T-helper 2 cell treated with Interferon-gamma antibody and Interleukin-4, amounts not matched to agents 5 μg/mL and 100 μg/mL, for 36 hours (primary cell): ENCODE measurements around the gene RAPGEF1.
A peak's percentile ranks its signal among the peaks of the same experiment; 100 is the strongest.

Experiments
- DNase-seq: peaks from one replicate; pipeline ENCODE4 v3.0.0; 2021; ENCODE audit warnings: low spot score
- H3K27ac Mint-ChIP-seq: one replicate; pipeline ENCODE4 v1.8.0; 2021; ENCODE audit warnings: mild to moderate bottlenecking, mixed read lengths
- H3K27me3 Mint-ChIP-seq: one replicate; pipeline ENCODE4 v1.8.0; 2021; ENCODE audit warnings: low read depth, mixed read lengths
- H3K36me3 Mint-ChIP-seq: one replicate; pipeline ENCODE4 v1.8.0; 2021; ENCODE audit warnings: low read depth, mixed read lengths
- H3K4me1 Mint-ChIP-seq: one replicate; pipeline ENCODE4 v1.8.0; 2021; ENCODE audit warnings: low read depth, mixed read lengths
- H3K4me3 Mint-ChIP-seq: one replicate; pipeline ENCODE4 v1.8.0; 2022; ENCODE audit warnings: mild to moderate bottlenecking, moderate library complexity, mixed read lengths
- H3K9me3 Mint-ChIP-seq: one replicate; pipeline ENCODE4 v1.8.0; 2021; ENCODE audit warnings: mixed read lengths

The RAPGEF1 gene

DNA sequence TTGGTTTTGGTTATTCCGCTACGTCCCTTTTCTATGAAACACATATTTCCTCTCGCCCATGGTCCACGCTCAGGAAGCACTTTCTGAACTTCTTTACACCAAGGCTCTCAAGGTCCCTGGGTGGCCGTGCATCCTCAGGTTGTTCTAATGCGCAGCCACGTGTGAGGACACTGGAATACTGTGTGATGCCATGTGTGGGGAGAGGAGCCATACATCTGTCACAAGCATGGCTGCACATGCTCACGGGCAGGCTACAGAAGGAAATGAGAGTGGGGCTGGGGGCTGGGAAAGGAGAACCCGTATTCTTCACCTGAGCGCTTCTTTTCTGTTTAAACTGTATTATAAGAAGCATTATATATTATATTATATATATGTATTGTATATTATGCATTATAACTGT is 157.8 kb downstream of the RAPGEF1 start:
- no peak for DNase-seq
- peaks cover 35% of the 10 kb centered on the region for H3K4me1 Mint-ChIP-seq
- H3K27me3 Mint-ChIP-seq = no peaks in the 10 kb centered on the region
- H3K36me3 Mint-ChIP-seq = peaks cover 50% of the 10 kb centered on the region
- H3K27ac Mint-ChIP-seq = peak overlapping the region; percentile 10
- no peak overlapping the region for H3K4me3 Mint-ChIP-seq
- no peaks in the 10 kb centered on the region for H3K9me3 Mint-ChIP-seq

DNA sequence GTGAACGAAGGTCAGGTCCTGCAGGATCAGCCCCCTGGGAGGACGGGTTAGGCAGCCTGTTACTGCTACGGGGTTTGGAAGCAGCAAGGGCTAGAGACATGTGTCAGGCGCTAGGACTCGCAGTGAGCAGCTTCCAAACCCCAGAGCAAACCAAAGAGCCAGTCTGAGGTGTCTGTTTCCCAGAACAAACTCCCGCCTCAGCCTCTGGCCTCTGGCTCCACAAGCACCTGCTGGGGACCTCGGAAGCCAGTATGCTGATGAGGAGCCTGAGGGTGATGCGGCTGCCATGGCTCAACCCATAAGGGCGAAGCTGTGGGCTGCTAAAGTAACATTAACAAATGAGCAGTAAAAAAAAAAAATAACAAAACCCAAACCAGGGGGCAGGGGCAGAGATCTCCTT is 159.5 kb downstream of the RAPGEF1 start:
- Mint-ChIP-seq H3K4me1 (peaks cover 26% of the 10 kb centered on the region), H3K4me3 (no peak overlapping the region), H3K27me3 (no peaks in the 10 kb centered on the region), H3K27ac (peak overlapping the region; percentile 50), H3K9me3 (no peaks in the 10 kb centered on the region), H3K36me3 (peaks cover 51% of the 10 kb centered on the region)
- no peak for DNase-seq

DNA sequence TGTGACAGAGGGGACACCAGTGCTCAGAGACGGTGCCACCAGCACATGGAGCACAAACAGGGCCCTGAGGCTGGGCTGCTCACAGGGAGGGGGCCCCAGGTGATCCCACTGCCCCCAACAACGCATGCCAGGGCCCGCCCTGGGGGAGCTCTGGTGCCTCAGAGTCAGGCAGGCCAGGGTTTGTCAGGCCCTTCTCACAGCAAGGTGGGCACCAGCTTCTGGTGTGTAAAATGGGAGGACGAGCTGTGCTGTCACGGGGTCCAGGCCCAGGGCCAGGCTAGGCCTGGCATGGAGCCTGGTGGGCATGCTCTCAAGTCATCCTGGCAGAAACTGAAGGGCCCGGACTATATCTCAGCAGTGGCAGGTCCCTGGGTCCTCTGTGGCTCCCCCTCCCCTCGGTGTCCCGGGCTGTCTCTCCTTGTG is 160.1 kb downstream of the RAPGEF1 start:
- Mint-ChIP-seq H3K27me3 (no peaks in the 10 kb centered on the region), H3K4me1 (peaks cover 22% of the 10 kb centered on the region), H3K27ac (peak overlapping the region; percentile 90), H3K36me3 (peaks cover 47% of the 10 kb centered on the region), H3K4me3 (no peak overlapping the region), H3K9me3 (no peaks in the 10 kb centered on the region)
- no peak for DNase-seq

DNA sequence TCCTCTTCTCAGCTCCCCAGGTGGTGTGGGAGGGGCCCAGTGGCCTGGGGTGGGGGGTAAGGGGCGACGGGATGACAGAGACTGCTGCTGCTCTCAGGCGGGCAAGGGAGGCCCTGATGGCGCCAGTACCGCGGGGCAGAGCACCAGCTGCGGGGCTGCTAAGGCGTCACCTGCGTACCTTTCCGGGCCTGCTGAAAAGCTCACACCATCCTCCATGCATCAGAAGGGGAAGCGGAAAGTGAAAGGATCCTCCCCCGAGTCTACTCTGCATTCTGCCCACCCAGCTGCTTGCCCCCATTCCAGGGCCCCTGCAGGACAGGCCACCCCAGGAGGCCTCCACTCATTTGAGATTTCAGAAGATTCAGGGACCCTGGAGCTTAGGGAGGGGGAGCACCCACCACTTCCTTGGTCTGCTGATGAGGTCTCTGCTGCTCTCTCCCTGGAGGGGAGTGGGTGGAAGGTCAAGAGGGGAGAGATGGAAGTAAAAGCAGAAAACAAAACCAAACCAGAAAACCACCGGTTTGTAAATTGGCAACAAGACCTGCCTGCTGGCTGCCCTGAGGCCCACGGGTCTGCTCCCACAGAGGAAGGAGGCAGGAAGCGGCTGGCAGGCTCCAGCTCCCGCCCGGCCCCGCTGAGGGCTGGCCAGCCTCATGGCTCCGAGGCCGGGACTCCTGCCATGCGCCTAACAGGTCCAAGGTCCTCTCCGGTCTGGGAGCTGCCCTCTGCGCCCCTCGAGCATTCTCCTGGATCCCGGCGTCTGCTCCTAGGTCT is 161.0 kb downstream of the RAPGEF1 start:
- peak; percentile 55 for DNase-seq
- no peaks in the 10 kb centered on the region for H3K9me3 Mint-ChIP-seq
- H3K36me3 Mint-ChIP-seq = peaks cover 42% of the 10 kb centered on the region
- H3K27me3 Mint-ChIP-seq = no peaks in the 10 kb centered on the region
- peak overlapping the region; percentile 62 for H3K4me3 Mint-ChIP-seq
- peaks cover 19% of the 10 kb centered on the region for H3K4me1 Mint-ChIP-seq
- H3K27ac Mint-ChIP-seq = peak overlapping the region; percentile 90

DNA sequence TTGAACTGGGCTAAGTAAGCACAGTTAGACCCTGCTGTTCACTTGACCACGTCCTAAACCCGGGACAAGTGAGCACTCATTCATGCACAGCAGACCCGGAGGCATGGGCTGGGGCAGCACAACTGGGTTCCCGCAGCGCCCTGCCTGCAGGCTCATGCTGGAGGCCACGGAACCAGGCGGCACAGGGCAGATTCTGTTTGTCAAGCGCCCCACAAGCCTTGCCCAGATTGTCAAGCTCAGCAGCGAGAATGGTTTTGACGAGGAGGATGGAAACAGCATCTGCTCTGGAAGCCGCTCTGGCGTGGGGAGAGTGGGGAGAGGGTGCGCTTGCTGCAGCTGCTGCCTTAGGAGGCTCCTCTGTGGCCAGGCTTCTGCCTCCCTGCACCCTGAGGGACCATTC is 161.9 kb downstream of the RAPGEF1 start:
- Mint-ChIP-seq H3K4me3 (no peak overlapping the region), H3K9me3 (no peaks in the 10 kb centered on the region), H3K27ac (peak overlapping the region; percentile 90), H3K4me1 (peaks cover 19% of the 10 kb centered on the region), H3K27me3 (no peaks in the 10 kb centered on the region), H3K36me3 (peaks cover 38% of the 10 kb centered on the region)
- DNase-seq = no peak

DNA sequence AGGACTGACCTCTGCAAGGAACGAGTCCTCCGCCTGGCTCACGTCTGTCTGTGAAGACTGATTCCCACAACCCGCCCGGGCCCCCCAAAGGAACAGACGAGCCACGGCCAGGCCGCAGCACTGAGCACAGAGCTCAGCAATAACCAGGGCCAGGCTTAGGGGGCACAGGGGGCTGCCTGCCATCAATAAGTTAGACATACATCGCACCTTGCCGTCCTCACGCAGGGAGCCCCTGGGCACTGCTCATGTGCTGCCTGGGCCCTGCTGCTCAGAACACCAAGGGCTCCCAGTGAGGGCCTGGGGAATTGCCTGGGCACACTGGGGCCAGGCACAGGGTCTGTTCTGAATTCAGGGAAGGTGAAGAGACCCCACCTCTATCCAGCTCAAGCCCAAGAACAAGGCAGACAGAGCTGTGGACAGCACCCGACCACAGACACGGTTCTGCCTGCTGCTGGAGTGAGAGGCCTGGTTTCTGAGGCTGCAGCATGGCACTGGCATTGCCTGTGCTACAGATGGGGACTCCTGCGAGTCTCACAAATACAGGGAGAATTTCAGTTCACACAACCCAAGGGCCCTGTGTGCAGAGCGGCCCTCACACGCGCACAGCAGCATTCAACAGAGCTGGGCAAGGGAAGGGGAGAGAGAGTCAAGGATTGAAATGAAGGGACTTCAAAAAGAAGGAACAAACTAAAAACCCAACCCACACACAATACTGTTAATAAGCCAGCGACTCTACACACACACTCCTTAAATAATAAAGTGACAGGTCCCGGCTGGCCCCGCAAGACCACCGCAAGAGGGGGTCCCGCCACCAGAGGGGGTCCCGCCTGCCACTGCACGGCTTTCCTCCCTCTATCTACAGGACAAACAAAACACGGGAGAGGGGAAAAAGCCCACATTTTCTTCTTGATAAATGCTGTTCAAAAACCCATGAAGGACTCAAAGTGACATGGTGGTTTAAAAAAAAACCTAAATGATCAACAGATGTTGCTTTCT is 162.6 kb downstream of the RAPGEF1 start:
- Mint-ChIP-seq H3K36me3 (peaks cover 43% of the 10 kb centered on the region), H3K4me1 (peaks cover 19% of the 10 kb centered on the region), H3K9me3 (no peaks in the 10 kb centered on the region), H3K27me3 (no peaks in the 10 kb centered on the region), H3K4me3 (no peak overlapping the region), H3K27ac (peak overlapping the region; percentile 41)
- DNase-seq = no peak

DNA sequence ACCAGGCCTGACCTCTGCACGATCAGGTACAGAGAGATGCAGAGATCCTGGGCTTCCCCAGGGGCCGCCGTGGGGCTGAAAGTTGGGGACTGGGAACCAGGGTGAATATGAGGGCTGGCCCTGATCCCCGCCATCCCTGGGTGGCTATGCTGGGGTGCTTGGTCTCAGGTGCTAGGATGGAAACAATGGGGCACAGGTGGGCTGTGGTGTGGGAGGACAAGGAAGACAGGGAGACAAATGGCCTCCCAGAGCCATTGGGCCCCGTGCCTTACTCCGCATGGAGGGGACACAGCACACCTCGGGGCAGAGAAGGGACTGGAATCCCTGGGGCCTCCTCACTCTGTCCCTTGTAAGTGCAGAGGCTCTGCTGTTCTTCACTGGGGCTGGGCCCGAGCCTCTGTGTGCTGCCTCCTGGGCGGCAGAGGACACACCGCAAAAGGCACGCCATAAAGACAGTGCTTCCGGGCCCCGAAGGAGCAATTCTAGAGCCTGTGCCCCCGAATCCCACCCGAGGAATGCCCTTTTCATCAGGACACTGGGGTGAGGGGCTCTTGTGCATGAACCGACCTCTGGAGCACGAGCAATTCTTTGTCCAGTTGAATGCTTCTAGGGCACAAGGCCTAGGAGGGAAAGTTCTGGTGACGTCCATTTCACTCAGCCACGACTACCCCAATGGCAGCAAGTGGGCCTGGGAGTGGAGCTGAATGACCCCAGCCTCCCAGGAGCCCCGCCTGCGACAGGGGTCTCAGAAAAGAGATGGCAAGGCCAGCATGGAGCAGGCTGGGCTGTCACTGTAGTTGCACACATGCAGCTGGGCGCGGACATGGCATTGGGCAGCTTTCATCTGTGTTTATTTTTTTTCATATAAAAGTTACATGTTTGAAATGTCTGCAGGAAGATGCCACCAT is 163.7 kb downstream of the RAPGEF1 start:
- no peak for DNase-seq
- Mint-ChIP-seq H3K9me3 (no peaks in the 10 kb centered on the region), H3K4me1 (peaks cover 17% of the 10 kb centered on the region), H3K36me3 (peaks cover 40% of the 10 kb centered on the region), H3K4me3 (no peak overlapping the region), H3K27ac (peak overlapping the region; percentile 41), H3K27me3 (no peaks in the 10 kb centered on the region)

DNA sequence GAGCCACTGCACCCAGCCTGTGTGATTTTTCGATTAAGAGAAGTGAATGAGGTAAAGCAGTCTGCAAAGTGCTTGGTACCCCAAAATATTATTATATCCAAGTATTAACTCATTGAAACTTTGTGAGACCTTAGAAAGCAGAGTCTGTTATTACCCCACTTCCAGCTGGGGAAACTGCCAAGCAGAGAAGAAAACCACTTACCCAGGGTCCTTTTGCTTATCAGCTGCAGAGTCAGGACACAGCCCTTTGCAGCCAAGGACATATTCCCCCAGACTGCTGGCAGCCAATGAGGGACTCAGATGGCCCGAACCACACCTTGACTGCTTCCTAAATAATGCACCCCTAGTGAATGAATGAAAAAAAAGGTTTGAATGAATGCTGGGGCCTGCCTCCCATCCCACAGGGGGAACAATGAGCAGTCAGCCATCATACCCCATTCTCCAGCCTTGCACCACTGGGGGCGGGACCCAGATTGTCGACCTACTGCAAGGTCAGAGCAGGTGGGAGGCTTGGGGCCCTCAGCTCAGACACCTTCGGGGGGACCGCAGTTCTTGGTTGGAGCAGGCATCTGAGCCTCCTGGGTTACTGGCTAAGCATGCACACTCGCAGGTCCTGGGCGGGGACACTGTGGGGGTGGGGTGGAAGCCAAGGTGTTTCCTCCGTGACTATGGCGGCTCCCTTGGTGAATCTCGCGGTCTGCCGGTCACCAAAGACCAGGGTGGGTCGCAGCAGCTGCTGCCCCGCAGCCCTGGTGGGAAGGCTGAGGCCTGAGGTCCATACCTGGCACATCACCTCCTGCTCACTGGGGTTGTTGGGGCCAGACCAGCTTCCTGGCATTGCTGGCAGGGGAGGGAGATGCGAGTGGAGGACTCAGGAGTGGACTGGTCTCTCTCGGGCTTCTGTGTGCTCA is 164.9 kb downstream of the RAPGEF1 start:
- H3K36me3 Mint-ChIP-seq = peaks cover 36% of the 10 kb centered on the region
- no peaks in the 10 kb centered on the region for H3K9me3 Mint-ChIP-seq
- H3K27ac Mint-ChIP-seq = no peak overlapping the region
- no peaks in the 10 kb centered on the region for H3K27me3 Mint-ChIP-seq
- H3K4me3 Mint-ChIP-seq = no peak overlapping the region
- peaks cover 17% of the 10 kb centered on the region for H3K4me1 Mint-ChIP-seq
- no peak for DNase-seq

DNA sequence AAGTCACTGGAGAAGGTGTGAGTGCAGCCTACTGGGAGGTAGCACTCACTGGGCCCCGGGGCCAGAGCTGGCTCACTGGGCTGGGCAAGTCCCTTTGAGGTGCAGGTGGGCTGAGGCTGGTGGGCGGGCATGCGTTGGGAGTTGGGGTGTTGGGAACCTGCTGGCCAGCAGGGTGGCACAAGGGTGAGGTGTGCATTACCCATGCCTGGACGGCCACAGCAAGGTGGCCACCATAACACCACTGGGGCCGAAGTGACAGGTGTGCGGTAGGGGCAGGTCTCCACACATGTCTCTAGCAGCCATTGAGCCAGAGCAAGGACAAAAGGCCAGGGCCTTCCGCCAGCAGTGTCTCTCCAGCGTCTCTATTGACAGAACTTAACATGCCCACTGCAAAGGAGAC is 172.0 kb downstream of the RAPGEF1 start:
- no peak for DNase-seq
- Mint-ChIP-seq H3K27me3 (no peaks in the 10 kb centered on the region), H3K36me3 (peaks cover 30% of the 10 kb centered on the region), H3K27ac (no peak overlapping the region), H3K4me3 (no peak overlapping the region), H3K9me3 (no peaks in the 10 kb centered on the region), H3K4me1 (no peaks in the 10 kb centered on the region)

DNA sequence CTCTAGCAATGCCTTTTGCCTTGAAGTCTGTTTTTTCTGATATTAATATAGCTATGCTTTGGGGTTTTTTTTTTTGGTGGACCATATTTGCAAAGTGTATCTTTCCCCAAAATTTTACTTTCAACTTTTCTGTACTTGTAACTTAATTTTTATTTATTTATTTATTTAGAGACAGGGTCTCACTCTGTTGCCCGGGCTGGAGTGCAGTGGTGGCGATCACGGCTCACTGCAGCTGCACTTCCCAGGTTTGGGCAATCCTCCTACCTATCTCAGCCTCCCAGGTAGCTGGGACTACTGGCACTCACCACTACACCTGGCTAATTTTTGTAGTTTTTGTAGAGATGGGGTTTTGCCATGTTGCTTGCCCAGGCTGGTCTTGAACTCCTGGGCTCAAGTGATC is 173.7 kb downstream of the RAPGEF1 start:
- H3K27me3 Mint-ChIP-seq = no peaks in the 10 kb centered on the region
- H3K4me1 Mint-ChIP-seq = no peaks in the 10 kb centered on the region
- no peak overlapping the region for H3K27ac Mint-ChIP-seq

DNA sequence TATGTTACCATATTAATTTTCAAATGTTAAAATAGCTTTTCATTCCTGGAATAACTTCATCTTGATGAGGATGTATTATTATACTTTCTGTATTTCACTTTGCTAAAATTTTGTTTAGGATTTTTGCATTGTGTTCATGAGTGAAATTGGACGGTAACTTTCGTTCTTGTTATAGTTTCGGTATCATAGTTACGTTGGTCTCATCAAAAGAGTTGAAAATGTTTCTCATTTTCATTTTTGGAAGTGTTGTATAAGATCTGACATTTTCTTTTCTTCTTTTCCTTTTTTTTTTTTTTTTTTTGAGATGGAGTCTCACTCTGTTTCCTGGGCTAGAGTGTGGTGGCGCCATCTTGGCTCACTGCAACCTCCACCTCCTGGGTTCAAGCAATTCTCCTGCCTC is 174.5 kb downstream of the RAPGEF1 start:
- DNase-seq = no peak
- no peaks in the 10 kb centered on the region for H3K4me1 Mint-ChIP-seq
- no peaks in the 10 kb centered on the region for H3K27me3 Mint-ChIP-seq
- peaks cover 21% of the 10 kb centered on the region for H3K36me3 Mint-ChIP-seq
- no peaks in the 10 kb centered on the region for H3K9me3 Mint-ChIP-seq
- no peak overlapping the region for H3K4me3 Mint-ChIP-seq
- H3K27ac Mint-ChIP-seq = no peak overlapping the region

More for the DNA sequence above, 173.7 kb downstream of the RAPGEF1 start:
- Mint-ChIP-seq H3K36me3 (peaks cover 21% of the 10 kb centered on the region), H3K4me3 (no peak overlapping the region), H3K9me3 (no peaks in the 10 kb centered on the region)
- no peak for DNase-seq

DNA sequence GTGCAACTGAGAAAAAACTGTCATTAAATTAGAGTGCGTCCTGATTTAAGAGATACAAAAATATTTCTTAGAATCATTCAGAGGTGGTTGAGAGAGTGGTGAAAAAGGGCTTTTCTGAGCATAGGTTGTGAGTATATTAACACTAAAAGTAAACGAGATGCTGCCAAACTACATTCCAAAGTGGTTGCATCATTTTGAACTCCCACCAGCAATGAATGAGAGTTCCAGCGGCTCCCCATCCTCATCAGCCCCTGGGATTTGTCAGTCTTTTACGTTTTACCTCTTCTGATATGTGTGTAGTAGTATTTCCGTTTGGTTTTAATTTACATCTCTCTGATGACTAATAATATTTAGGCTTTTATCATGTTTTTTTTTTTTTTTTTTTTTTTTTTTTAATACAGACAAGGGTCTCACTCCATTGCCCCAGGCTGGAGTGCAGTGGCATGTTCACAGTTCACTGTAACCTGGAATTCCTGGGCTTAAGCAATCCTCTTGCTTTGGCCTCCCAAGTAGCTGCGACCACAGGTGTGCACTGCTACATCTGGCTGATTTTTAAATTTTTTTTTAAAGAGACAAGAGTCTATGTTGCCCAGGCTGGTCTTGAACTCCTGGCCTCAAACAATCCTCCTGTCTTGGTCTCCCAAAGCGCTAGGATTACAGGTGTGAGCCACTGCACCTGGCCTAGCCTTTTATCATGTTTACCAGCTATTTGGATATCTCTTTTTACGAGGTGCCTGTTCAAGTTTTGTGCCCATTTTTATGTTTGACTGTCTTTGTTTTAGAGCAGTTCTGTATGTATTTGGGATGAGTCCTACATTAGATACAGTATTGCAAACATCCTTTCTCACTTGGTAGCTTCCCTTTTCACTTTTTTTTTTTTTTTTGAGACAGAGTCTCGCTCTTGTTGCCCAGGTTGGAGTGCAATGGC is 177.6 kb downstream of the RAPGEF1 start:
- H3K27ac Mint-ChIP-seq = no peak overlapping the region
- no peaks in the 10 kb centered on the region for H3K27me3 Mint-ChIP-seq
- DNase-seq = no peak
- no peak overlapping the region for H3K4me3 Mint-ChIP-seq
- H3K4me1 Mint-ChIP-seq = no peaks in the 10 kb centered on the region
- no peaks in the 10 kb centered on the region for H3K9me3 Mint-ChIP-seq
- H3K36me3 Mint-ChIP-seq = peaks cover 6% of the 10 kb centered on the region
